Measurements from ENCODE around the gene LILRB4.

DNA sequence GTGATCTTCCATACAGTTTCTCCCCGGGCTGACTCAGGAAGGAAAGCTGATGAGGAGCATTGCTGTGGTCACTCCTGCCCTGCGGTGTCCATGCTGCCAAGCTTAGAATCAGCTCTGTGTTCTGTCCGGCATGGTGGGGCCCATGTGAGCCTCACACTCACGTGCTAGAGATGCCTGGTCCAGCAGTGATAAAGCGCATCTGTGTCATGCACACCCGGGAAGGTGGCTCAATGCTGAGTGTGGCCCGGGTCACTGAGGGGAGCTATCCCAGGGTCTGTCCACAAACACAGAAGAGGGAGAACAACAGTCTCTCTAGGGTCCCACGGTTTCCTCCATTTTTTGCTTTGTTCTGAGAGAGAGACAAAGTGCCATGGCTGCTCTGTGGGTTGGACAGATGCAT is 36.0 kb upstream of the LILRB4 start:
- TF ChIP-seq CTCF (IDR thresholded peaks at IDR 0.05; ENCODE audit: extremely low read depth in 1 of 2, insufficient read depth in 1 of 2, low read depth in 1 of 2, low read length in 2 of 2) (no peak), EZH2 (IDR thresholded peaks at IDR 0.05; ENCODE audit: borderline replicate concordance, low read depth, low read length, severe bottlenecking) (no peak), POLR2A (IDR thresholded peaks at IDR 0.05; ENCODE audit: low read depth, low read length) (no peak), MAX (IDR thresholded peaks at IDR 0.05; ENCODE audit: insufficient read depth, insufficient read length) (no peak), POLR2AphosphoS5 (IDR thresholded peaks at IDR 0.05; ENCODE audit: insufficient read depth, low read depth, low read length) (no peak), FOS (IDR thresholded peaks at IDR 0.05; ENCODE audit: borderline replicate concordance, insufficient read depth, low read length) (no peak)
